AG09309 (cell line): ENCODE measurements around the gene GNG14.
A peak's percentile ranks its signal among the peaks of the same experiment; 100 is the strongest.
"Not testable (repeated sequence)": the region's sequence is repeated elsewhere in the genome, so short reads cannot be mapped to it uniquely, and the experiment has no call there.

Source experiments
- DNase-seq: peaks from one replicate; pipeline ENCODE4 v3.0.0-alpha.2; 2010; ENCODE audit warnings: low read depth
- H3K4me3 ChIP-seq: 2 replicates; pipeline ENCODE4 v1.5.1; 2011; ENCODE audit warnings: mild to moderate bottlenecking, low read depth, low read length, moderate library complexity; ENCODE audit not compliant: control insufficient read depth
- TF ChIP-seq, protein P1 (sequence below): IDR thresholded peaks from 2 replicates; pipeline ENCODE4 v1.5.1; 2011; ENCODE audit warnings: mild to moderate bottlenecking, low read depth, low read length, inconsistent platforms; ENCODE audit not compliant: insufficient read depth, control insufficient read depth; ENCODE audit errors: missing control alignments

GNG14 gene

DNA sequence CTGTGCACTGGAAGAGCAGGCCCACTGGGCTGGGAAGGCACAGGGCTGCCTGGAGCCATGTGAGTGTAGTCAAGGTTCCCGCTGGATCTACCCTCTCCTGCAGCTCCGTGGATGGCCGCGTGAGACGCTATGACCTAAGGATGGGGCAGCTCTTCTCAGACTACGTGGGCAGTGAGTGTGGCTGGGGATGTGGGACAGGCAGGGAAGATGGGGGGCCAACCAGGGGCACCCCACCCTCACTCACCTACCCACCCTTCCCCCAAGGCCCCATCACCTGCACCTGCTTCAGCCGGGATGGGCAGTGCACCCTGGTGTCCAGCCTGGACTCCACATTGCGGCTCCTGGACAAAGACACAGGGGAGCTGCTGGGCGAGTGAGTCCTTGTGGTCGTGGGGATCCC, 15.1 kb upstream of the GNG14 start:
- no peak overlapping the region for H3K4me3 ChIP-seq
- TF ChIP-seq, protein P1, sequence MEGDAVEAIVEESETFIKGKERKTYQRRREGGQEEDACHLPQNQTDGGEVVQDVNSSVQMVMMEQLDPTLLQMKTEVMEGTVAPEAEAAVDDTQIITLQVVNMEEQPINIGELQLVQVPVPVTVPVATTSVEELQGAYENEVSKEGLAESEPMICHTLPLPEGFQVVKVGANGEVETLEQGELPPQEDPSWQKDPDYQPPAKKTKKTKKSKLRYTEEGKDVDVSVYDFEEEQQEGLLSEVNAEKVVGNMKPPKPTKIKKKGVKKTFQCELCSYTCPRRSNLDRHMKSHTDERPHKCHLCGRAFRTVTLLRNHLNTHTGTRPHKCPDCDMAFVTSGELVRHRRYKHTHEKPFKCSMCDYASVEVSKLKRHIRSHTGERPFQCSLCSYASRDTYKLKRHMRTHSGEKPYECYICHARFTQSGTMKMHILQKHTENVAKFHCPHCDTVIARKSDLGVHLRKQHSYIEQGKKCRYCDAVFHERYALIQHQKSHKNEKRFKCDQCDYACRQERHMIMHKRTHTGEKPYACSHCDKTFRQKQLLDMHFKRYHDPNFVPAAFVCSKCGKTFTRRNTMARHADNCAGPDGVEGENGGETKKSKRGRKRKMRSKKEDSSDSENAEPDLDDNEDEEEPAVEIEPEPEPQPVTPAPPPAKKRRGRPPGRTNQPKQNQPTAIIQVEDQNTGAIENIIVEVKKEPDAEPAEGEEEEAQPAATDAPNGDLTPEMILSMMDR: no peak
- no peak for DNase-seq

DNA sequence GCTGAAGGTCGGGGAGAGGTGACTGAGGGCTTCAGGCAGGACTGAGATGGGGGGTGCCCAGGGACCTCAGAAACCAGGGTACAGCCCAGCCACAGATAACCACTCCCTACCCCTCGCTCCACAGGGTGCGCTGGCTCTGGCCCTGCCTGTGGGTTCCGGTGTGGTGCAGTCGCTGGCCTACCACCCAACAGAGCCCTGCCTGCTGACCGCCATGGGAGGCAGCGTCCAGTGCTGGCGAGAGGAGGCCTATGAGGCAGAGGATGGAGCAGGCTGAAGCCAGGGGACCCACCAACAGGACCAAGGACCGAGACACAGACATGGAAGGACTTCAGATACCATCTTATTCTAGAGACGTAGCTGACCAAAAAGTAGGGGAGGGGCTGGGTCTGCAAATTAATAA, 12.4 kb upstream of the GNG14 start:
- no peak for DNase-seq
- TF ChIP-seq, protein P1: no peak
- no peak overlapping the region for H3K4me3 ChIP-seq

DNA sequence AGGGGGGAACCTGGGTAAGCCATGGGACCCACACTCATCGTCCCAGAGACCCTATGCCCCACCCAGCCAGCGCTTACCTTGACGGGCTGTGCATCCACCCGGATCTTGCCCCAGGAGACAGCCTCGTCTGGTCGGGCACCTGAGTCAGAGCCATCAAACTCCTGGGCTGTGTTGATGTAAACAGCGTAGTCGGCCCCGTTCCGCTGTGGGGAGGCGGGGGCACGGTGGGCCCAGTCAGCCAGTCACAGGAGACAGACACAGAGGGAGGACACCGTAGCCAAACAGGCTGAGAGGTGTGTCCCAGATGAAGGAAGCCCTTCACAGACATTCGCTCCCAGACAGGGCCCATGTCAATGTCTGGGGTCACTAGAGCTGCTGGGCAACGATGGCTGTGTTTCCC, 11.9 kb upstream of the GNG14 start:
- no peak overlapping the region for H3K4me3 ChIP-seq
- no peak for DNase-seq
- TF ChIP-seq, protein P1: no peak

DNA sequence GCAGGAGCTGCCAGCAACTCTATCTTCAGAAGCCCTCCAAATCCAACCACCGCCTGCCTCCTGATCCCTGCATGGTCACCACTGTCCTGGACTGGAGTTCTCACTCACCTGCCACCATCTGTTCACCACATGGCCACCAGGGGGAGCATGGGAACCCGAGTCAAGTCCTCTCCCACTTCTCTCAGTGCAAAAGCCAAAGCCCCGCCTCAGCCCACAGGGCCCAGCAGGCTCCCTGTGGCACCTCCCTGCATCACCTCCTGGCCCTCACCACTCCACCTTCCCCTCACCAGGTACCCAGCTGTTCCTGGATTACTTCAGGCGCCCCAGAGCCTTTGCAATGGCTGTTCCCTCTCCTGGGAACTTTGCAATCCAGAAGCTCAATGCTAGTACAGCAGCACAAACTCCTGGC, 11.4 kb upstream of the GNG14 start:
- no peak overlapping the region for H3K4me3 ChIP-seq
- DNase-seq: no peak
- TF ChIP-seq, protein P1: peak; percentile 92

DNA sequence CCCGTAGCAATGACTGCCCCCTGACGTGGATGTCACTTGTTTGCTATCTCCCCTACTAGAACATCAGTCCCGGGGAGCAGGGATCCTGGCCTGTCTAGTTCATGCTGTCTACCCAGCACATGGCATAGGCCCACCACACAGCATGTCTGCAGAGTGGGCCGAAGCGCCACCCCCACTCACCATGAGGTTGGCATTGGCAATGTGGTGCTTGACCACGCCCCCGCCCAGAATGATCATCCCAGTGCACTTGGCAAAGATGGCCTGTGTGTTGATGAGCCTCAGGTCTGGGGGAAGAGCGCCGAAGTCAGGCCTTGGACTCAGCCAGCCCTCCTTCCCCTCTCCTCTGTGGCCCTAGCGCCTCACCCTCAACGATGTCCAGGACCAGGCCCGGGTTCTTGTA, 10.9 kb upstream of the GNG14 start:
- no peak for DNase-seq
- H3K4me3 ChIP-seq: no peak overlapping the region
- TF ChIP-seq, protein P1: no peak

DNA sequence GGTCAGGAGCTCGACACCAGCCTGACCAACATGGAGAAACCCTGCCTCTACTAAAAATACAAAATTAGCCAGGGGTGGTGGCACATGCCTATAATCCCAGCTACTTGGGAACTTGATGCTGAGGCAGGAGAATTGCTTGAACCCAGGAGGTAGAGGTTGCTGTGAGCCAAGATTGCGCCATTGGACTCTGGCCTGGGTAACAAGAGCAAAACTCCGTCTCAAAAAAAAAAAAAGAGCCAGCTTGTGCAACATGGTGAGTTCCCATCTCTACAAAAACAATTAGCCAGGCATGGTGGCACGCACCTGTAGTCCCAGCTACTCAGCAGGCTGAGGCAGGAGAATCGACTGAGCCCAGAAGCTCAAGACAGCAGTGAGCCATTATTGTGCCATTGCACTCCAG, 9.8 kb upstream of the GNG14 start:
- not testable (repeated sequence) for DNase-seq

DNA sequence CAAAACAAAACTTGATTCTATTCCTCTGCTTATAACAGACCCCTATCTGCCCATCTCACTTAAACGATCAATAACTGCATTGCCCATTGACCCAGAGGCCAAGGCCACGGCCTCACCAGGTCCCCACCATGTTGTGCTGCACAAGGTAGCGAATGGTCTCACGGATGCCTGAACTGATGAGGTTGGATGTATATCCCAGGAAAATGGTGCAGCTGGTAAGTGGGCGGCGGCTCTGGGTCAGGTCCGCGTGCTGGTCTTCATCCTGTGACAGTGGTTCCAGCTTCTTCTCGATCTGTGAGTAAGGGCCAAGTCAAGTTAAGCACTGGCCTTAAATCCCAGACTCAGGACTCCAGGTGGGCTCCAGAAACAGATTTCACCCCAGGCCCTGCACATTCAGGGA, 7.8 kb upstream of the GNG14 start:
- TF ChIP-seq, protein P1: no peak
- H3K4me3 ChIP-seq: no peak overlapping the region
- no peak for DNase-seq

More for the DNA sequence above, 9.8 kb upstream of the GNG14 start:
- not testable (repeated sequence) for H3K4me3 ChIP-seq
